Kidney glomerular epithelial cell (primary cell): ENCODE data around the gene ARMC7.
"Not testable (repeated sequence)": the region's sequence is repeated elsewhere in the genome, so short reads cannot be mapped to it uniquely, and the experiment has no call there.

ENCODE experiments used
- DNase-seq: peaks from one replicate; lab custom pipeline; 2025; lab: John Stamatoyannopoulos, UW

ARMC7 gene

DNA sequence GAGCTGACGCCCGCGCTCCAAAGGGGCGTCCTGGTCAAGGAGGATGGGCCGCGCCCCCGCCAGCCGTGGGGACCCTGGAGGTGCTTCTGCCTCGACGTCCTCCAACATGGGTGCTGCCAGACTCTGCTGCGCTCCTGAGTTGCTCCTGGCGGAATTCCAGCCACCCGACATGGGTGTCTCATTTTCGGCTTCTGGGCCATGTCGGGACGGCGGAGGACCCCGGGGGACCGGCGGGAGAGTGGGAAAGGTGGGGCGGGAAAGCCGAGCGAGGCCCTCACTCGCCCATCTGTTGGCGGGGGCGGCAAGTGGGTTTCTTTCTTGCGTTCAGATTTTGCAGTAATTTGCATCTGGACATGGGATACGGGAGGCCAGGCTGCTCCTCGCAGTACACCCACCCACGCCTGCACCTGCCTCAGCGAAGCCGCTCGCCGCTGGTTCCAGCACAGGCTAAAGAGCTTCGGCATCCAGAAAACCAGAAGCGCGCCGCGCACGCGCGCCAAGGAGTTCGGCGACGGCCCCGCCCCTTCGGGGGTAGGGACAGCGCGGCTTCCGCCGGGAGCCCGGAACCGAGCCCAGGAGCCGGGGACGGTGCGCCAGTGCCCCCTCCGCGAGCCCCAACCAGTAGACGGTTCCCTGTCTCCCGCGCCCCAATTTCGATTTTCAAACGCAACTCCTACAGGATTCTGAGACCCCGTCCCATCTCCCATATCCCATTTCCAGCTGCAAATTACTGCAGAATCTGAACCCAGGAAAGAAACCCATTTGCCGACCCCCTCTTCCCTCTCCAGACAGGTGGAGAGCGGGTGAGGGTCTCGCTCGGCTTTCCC, at the start of gene ARMC7:
Gene ARMC7 (plus strand): TSS at position 563 of the 827 bp plus-strand sequence. CDS start 320 bp downstream, outside the sequence.
- peak; percentile 69 for DNase-seq

DNA sequence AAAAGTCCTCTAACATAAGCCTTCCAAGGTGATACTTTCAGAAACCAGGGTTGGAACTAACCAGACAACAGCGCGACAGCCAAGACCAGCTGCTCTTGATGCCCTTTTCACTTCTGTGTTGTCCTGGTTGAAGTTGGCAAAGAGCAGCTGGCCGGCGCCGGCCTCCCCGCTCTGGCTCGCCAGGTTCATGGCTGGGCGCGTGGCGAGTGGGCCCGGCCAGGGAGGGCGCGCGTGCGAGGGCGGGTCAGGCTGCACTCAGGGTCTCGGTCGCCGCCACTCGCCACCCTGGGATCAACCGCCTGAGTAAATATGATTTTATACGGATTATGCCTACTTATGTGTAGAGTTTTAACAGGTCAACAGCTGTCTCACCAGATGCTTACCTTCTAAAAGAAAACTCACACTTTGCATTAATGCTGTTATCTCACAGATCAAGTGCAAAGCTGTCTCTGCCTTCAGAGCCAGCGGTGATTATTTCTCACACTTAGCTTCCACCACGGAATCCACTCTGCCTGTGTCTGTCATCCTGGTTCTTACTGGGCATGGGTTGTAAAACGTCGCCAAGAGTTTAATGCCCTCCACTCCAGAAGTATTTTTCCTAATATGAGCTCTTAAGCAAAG, 49.2 kb upstream of the ARMC7 start:
- no peak for DNase-seq

DNA sequence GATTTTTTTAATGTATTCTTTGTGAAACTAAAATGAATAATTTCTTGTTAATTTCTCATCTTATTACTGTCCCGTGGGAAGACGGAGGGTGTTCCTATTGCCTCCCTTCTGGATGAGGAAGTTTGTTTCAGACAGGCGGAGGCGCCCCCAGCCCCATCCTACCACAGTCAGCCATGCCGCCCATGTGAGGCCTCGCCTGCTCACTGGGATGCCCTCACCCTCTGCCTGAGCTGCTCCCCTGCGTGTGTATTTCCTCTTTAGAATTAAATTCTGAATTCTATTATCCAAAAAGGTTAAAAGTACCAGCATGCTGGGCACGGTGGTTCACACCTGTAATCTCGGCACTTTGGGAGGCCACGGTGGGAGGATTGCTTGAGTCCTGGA, 48.7 kb upstream of the ARMC7 start:
- no peak for DNase-seq

DNA sequence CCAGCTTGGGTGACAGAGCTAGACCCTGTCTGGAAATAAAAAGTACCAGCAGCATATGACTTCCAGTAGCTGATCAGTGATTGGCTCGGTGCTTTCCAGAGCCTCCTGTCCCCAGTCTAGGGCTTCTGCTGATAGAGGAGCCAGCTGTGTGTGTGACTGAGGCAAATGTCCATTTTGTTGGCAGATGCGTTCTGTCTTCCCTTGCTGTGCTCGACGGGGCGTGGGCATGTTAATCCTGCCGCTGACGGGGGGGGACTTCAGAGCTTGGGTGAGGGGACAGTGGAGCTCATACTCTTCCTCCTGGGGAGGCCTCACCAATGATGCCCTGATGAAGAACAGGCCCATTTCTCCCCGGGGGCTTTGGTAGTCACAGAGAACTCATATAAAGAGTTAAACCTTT, 48.2 kb upstream of the ARMC7 start:
- no peak for DNase-seq

DNA sequence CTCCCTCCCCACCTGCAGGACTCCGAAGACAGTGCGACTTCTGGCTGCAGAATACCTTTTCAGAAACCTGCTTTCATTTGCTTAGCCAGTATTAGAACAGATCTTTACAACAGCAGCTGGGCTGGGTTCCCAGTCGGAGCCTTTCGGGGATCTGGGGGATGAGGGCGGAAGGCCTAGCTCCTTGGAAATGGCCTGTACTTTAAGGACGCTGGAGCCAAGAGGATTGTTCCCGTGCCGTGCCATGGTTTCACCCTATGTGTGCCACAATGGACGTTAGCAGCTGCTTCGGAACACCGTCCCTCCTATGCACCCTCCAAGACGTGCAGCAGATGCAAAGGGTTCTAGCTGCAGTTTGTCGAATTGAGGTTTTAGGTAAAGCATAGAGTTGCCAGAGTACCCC, 46.6 kb upstream of the ARMC7 start:
- DNase-seq, result no peak

DNA sequence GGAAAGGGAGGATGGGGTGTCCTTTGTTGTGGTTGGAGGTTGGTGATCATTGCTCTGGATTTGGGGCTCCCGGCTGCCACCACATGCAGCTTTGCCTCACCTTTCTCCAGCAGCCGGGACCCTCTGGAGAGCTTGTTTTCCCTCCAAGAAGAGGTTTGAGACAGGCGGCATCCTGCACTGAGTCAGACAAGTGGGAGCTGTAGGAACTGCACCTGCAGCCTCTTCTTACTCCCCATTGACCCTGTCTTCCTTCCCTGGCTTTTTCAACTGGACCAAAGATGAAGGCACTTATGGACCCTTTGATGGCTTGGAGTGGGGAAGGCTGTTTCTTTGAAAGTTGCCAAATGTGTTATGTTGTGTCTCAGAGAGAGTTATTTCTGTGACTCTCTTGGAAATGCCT, 46.1 kb upstream of the ARMC7 start:
- no peak for DNase-seq

DNA sequence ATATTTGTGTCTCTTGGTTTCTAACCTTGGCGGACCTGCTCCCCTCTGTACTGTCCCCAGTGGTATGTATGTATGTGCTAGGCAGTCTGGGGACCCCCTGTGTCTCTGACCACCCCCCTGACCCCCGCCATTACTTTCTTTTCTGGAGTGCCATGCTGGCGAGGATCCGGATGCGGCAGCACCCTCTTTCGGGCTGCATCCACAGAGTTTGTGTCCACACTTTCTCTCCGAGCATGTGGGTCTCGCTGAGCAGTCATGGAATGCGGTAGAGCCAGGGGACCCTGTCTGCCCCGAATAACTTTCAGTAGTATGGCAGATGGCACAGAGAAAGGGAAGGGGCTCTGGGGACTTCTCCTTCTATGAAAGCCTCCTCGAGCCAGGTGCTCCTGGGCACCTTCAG, 45.7 kb upstream of the ARMC7 start:
- DNase-seq, result no peak

DNA sequence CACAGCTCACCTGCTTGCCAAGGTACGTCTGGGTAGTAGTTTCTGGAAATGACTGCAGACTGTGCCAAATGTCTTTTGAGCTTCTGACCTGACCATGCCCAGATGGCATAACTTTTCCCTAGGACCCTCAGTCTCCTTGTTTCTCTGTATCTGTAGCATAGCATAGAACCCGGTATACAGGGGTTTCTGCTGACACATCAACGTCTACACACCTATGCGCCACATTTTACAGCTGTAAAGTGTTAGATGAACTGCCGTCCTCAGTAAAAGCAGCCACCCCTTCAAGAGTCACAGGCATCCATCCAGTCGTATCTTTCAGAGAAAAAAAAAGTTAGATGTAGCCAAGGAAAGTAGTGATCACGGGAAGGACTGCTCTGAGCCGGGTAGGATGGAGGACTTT, 45.3 kb upstream of the ARMC7 start:
- DNase-seq, result no peak

DNA sequence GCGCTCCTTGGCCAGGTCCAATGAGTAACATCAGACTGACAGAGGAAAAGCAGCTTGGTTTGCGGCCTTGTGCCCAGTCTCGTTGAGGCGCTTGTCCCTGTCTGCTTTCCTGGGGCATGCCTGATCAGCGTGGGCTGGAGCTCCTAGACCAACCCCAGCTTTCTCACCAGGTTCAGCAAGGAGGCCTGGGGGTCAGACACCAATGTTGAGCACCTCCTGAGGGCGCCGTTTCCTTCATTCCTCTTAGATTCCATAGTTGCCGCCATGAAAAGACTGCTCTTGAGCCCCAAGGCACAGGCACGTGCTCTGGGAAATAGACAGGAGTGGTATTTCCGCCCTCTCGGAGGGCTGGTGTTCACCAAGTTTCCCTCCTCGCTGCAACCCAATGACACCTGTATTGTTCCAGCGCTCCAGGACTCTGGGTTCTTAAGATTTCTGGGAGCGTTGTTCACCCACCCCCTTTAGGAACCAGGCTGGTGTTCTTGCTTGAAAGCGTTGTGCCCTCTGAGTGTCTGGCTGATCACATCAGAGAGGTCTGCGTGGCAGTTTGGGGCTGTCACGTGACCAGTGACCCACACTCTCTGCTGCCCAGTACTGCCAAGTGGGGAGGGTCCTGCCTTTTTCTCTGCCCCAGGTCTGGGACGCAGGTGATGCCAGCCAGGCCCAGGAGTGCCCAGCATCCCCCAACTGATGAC, 44.8 kb upstream of the ARMC7 start:
- DNase-seq, result no peak

DNA sequence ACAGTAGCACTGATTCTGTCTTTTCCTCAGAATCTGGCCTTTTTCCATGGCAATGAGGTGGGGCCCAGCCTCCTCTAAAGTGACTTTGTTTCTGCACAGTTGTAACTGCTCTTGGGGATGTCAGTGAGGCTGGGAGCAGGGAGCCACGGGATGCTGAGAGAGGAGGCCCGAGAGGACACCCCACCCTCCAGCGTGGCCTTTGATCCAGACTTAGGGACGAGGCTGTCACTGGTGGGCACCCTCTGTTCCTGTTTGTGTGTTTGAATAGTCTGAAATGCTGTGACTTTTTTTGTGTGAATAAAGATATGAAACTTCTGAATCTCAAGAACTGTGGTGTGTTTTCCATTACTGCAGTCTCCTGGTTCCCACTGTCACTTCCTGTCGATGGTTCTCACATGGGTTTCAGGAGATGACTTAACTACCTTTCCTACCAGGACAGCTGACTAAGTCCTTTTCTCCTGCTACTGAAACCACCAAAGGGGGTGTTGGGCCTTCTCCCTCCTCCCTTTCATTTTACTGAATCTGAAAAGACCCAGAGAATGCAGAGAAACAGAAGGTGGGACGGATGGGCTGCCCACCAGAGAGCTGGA, 44.1 kb upstream of the ARMC7 start:
- DNase-seq, result peak; percentile 12

DNA sequence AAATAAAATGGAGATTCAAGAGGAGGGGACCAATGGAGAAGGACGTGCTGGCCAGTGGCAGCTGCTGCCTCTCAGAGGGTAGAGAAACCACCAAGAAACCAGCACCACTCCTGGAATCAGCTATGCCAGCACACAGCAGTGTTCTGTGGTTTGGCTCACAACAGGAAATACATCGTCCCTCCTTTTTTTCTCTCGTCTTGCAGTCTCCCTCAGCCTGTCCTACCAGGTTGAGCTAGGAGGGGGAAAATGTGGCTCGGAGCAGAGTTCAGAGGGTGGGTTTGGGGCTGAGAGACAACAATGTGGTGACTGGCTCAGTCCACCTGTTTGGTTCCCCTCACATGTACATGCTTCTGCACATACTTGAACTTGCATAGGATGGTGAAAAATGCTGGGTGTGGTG, 41.9 kb upstream of the ARMC7 start:
- DNase-seq, result no peak

DNA sequence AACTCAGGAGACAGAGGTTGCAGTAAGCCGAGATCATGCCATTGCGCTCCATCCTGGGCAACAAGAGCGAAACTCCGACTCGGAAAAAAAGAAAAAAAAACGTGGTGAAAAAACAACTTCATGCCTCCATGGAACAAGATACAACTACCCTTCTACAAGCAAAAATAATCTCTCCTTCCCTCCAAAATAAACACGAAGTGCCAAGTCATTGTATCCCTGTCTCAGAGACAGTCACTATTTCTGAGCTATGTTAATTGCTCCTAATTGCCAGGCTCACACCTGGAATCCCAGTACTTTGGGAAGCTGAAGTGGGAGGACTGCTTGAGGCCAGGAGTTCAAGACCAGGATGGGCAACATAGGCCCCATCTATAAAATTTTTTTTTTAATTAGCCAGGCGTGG, 41.0 kb upstream of the ARMC7 start:
- no peak for DNase-seq

DNA sequence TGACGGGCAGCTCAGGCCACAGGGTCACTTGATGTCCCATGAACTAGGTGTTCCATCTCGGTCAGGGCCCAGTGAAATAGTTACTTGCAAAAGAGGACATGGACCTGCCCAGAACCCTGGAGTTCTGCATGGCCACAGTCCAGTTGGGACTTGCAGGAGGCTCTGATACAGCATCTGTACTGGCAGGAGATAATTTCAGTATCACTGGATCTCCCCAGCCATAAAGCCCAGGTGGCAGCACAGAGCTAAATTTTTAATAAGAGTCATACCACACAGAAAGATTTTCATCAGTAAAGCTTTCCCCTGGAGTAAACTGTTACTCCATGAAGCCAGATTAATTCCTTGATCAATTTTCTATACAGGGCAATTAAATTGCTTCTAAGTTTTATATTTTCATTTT, 40.0 kb upstream of the ARMC7 start:
- DNase-seq, result peak; percentile 46

DNA sequence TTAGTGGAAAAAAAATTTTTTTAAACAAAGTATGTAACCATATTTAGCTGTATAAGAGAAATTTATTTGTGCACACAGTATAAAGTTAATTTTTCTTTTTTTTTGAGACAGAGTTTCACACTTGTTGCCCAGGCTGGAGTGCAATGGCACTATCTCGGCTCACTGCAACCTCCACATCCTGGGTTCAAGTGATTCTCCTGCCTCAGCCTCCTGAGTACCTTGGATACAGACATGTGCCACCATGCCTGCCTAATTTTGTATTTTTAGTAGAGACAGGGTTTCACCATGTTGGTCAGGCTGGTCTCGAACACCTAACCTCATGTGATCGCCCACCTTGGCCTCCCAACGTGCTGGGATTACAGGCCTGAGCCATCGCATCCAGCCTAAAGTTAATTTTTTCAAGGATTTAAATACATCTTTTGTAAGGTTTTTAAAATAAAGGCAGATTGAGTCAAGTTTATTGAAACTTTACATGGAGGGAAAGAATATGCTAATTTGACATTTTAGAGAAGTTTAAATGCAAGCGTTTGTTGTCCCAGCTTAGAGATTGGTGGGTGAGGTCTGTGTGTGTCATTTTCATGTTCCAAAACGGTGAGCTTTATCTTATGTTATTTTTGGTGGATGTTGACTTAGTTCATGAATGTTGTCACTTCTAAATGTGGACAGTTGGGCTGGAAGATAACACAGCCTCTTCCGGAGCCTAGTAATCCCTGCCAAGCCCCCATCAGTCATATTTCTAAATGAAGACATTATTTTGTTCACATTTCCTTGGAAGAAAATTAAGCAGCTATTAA, 38.1 kb upstream of the ARMC7 start:
- not testable (repeated sequence) for DNase-seq

DNA sequence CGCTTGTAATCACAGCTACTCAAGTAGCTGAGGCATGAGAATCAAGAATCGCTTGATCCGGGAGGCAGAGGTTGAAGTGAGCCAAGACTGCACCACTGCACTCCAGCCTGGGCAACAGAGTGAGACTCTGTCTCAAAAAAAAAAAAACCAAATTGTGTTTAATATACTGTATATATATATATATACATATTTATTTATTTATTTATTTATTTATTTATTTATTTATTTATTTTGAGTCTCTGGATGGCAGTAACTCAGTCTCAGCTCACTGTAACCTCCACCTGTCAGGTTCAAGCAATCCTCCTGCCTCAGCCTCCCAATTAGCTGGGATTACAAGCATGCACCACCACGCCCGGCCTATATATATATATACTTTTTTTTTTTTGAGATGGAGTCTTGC, 36.9 kb upstream of the ARMC7 start:
- DNase-seq, result not testable (repeated sequence)

DNA sequence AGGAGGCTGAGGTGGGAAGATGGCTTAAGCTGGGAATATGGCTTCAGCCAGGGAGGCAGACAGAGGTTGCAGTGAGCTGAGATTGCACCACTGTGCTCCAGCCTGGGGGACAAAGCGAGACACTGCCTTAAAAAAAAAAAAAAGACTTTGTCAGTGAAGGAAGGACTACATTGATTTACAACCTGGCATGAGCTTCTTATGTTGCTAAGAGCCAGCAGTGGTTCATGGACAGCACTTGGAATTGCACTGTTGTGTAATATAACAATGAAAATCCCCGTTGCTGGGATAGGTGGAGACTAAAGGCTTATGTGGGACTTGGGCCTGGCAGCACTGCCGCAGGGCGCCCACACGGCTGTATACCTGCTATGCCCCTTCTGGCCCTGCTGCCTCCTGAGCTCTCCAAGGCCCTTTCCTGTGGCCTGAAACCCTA, 36.1 kb upstream of the ARMC7 start:
- no peak for DNase-seq

DNA sequence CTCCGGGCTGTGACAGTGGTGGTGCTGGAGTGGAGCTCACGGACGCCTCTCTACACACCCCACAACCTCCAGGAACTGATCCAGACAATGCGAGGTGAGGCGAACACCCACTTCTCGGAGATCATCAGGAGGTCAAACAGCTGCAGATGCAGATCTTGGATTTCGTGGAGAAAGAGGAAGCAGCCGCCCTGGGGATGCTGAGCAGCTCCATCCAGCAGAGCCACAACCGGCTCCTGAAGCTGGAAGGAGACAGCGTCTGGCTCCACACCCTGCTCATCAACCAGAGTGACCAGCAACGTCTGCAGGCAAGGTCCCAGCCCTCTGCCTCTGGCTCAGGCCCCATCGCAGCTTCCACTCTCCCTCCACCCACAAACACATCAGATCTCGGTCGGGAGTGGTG, 35.2 kb upstream of the ARMC7 start:
- DNase-seq, result no peak

DNA sequence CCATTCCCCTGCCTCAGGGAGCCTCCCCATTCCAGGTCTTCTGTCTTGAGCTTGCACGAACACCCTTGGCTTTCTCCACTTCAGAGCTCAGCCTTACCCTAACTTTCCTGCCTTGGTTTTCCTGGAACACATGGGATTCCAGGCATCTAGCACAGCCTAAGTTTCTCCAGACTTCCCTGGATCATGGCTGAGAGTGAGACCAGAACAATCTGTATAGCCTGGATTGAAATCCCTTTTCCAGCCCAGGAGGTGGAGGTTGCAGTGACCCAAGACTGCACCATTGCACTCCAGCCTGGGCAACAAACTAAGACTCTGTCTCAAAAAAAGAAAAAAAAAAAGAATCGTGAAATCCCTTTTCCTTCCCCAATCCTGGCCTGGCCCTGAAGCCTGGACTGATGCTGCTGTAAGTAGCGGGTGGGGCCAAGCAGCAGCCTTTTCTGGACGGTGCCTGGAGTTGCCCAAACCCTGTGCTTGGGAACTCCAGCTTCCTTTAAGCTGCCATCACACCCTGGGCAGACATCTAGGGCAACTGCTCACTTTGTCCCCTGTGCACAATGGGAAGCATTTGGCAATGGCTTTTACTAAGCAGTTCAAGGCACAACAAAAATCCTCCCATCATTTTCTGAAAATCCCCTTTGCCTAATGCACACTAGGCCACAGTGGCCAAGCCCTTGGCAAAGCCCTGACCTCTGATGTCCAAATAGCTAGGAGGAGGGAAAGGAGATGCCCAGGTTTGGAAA, 34.0 kb upstream of the ARMC7 start:
- DNase-seq, result no peak

DNA sequence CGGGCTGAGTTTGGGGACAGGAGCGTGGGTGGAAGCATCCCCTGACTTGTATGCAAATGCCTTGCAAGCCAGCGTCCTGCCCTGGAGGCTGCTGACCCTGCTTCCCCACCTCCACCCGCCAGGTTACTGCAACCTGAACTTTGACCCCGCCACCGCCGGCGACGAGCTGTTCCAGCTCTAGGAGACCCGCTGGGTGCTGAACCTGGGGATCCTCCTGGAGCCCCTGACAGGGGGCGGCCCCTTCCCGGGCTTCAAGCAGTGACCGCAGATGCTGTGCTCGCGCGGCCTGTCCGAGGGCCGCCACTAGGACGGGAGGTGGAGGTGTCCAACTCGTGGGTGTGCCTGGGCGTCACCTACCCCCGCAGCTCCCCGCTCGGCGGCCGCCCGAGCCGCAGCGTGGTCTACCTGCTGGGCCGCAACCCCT, 32.7 kb upstream of the ARMC7 start:
- no peak for DNase-seq

DNA sequence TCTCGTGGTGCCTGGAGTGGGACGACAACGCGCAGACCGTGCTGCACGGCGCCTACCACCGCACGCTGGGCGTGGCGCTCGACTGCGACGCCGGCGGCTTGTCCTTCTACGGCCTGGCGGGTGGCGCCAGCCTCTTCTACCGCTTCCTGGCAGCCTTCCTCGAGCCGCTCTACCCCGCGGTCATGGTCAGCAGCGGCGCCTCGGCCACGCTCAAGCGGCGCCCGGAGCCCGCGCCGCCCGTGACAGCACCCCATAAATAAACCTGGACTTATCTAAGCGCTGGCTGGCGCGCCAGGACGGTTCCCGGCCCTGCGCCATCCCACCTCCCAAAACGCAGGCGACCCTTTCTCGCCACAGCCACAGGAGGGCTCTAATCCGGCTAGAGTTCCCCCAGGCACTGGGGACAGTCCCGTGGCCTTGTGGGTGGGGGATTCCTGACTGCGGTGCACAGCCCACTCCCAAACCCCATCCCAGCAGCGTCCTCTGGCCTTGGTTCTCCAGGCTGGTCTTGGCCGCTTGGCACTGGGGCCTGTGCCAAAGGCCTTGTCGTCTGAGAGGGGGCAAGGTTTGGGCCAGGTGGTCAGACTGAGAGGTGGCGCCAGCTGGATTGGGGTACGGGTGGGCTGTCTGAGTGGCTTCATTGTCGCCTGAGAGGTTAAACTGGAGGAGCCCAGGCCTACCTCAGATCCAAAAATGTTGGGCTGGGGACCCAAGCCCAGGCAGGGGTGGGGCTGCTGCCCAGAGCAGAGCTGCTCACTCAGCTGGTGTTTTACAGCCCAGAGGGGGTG, 32.1 kb upstream of the ARMC7 start:
- no peak for DNase-seq
